Measurements from ENCODE around the gene FCHO1. TPM values are rescaled to one million over a fixed set of nuclear protein-coding genes. Genes with fewer than 3 reads are reported as not detected.
A peak's percentile ranks its signal among the peaks of the same experiment; 100 is the strongest.

Gene FCHO1
- total RNA-seq, 2 experiments from 2014 or later: 40.7 to 43.1 TPM

- Histone ChIP-seq H3K36me3 (ENCODE audit: insufficient read depth, low read length) (peaks cover 57% of the 10 kb centered on the region), H3K4me1 (ENCODE audit: insufficient read depth, low read length) (peaks cover 33% of the 10 kb centered on the region), H3K4me3 (ENCODE audit: low read length) (no peak overlapping the region), H3K27ac (ENCODE audit: low read depth in 1 of 2, low read length in 2 of 2) (no peak overlapping the region), H3K27me3 (ENCODE audit: control insufficient read depth in 1 of 2, insufficient read depth in 2 of 2, low read length in 2 of 2) (no peaks in the 10 kb centered on the region), H3K9me3 (ENCODE audit: control insufficient read depth in 1 of 2, insufficient read depth in 1 of 2, low read length in 2 of 2) (no peaks in the 10 kb centered on the region)
- ATAC-seq (ENCODE audit: poor library complexity) (no peak), DNase-seq (no peak)
- Mint-ChIP-seq H3K9me3 (no peaks in the 10 kb centered on the region), H3K4me3 (peak overlapping the region; percentile 42), H3K27me3 (no peaks in the 10 kb centered on the region), H3K36me3 (ENCODE audit: low read depth) (peaks cover 55% of the 10 kb centered on the region), H3K4me1 (ENCODE audit: low read depth) (peaks cover 23% of the 10 kb centered on the region), H3K27ac (no peak overlapping the region)
- intact Hi-C loops (cut with DNase I, micrococcal nuclease): no loop called here
- POLR2A ChIA-PET: interaction anchor here (1.0 kb wide), 1 partner anchor 122 kb away, joined by 3 read pairs; no protein-coding TSS in a partner anchor
- CTCF ChIA-PET: interaction anchor here (1.5 to 2.0 kb wide), 4 partner anchors 26 to 131 kb away, joined by 4 to 5 read pairs (median 5); partner anchors contain the start of gene FCHO1
- TF ChIP-seq CTCF (IDR thresholded peaks at IDR 0.05): no peak
Measured at GRCh38 chr19:17724655-17725054, 26.6 kb upstream of the FCHO1 start.

GRCh38 chr19:17725422-17726078 is 25.7 kb upstream of the FCHO1 start:
- ChIA-PET POLR2A (interaction anchor here (1.0 kb wide), 1 partner anchor 121 kb away, joined by 3 read pairs; no protein-coding TSS in a partner anchor), CTCF (interaction anchor here (1.2 to 2.0 kb wide), 6 partner anchors 11 to 134 kb away, joined by 4 to 5 read pairs (median 5); partner anchors contain the start of genes FCHO1 and RPL18A)
- H3K4me3 Mint-ChIP-seq: no peak overlapping the region
- peaks cover 23% of the 10 kb centered on the region for H3K4me1 Mint-ChIP-seq (ENCODE audit: low read depth)
- H3K9me3 ChIP-seq (ENCODE audit: control insufficient read depth in 1 of 2, insufficient read depth in 1 of 2, low read length in 2 of 2): no peaks in the 10 kb centered on the region
- H3K27me3 ChIP-seq (ENCODE audit: control insufficient read depth in 1 of 2, insufficient read depth in 2 of 2, low read length in 2 of 2): no peaks in the 10 kb centered on the region
- DNase-seq: peak in 4 of 14 experiments; percentile 12 to 45 (median 32)
- peak; percentile 32 for ATAC-seq (ENCODE audit: poor library complexity)
- H3K27ac ChIP-seq (ENCODE audit: low read depth in 1 of 2, low read length in 2 of 2): no peak overlapping the region
- H3K4me1 ChIP-seq (ENCODE audit: insufficient read depth, low read length): peaks cover 24% of the 10 kb centered on the region
- peaks cover 65% of the 10 kb centered on the region for H3K36me3 ChIP-seq (ENCODE audit: insufficient read depth, low read length)
- peak; percentile 23 for TF ChIP-seq CTCF (IDR thresholded peaks at IDR 0.05)
- intact Hi-C loops (cut with DNase I, micrococcal nuclease): no loop called here
- H3K36me3 Mint-ChIP-seq (ENCODE audit: low read depth): peaks cover 57% of the 10 kb centered on the region
- no peaks in the 10 kb centered on the region for H3K9me3 Mint-ChIP-seq
- H3K4me3 ChIP-seq (ENCODE audit: low read length): no peak overlapping the region
- no peak overlapping the region for H3K27ac Mint-ChIP-seq
- no peaks in the 10 kb centered on the region for H3K27me3 Mint-ChIP-seq

GRCh38 chr19:17726136-17726741 is 25.0 kb upstream of the FCHO1 start:
- Histone ChIP-seq H3K4me1 (ENCODE audit: insufficient read depth, low read length) (peaks cover 17% of the 10 kb centered on the region), H3K4me3 (ENCODE audit: low read length) (no peak overlapping the region), H3K27ac (ENCODE audit: low read depth in 1 of 2, low read length in 2 of 2) (no peak overlapping the region), H3K27me3 (ENCODE audit: control insufficient read depth in 1 of 2, insufficient read depth in 2 of 2, low read length in 2 of 2) (no peaks in the 10 kb centered on the region), H3K9me3 (ENCODE audit: control insufficient read depth in 1 of 2, insufficient read depth in 1 of 2, low read length in 2 of 2) (no peaks in the 10 kb centered on the region), H3K36me3 (ENCODE audit: insufficient read depth, low read length) (peaks cover 70% of the 10 kb centered on the region)
- H3K4me1 Mint-ChIP-seq (ENCODE audit: low read depth): peaks cover 20% of the 10 kb centered on the region
- ATAC-seq (ENCODE audit: poor library complexity) (no peak), DNase-seq (peak in 1 of 14 experiments; percentile 23)
- TF ChIP-seq CTCF (IDR thresholded peaks at IDR 0.05): no peak
- H3K36me3 Mint-ChIP-seq (ENCODE audit: low read depth): peaks cover 61% of the 10 kb centered on the region
- ChIA-PET POLR2A (no interaction called here), CTCF (interaction anchor here (1.2 to 2.0 kb wide), 6 partner anchors 10 to 133 kb away, joined by 4 to 5 read pairs (median 5); partner anchors contain the start of genes FCHO1 and RPL18A)
- no peaks in the 10 kb centered on the region for H3K27me3 Mint-ChIP-seq
- no peak overlapping the region for H3K4me3 Mint-ChIP-seq
- H3K9me3 Mint-ChIP-seq: no peaks in the 10 kb centered on the region
- no peak overlapping the region for H3K27ac Mint-ChIP-seq
- intact Hi-C loops (cut with DNase I, micrococcal nuclease): no loop called here

Data from CD4-positive, alpha-beta T cell (primary cell).